HG02642 (cell line): Measurements from ENCODE around the gene UBA52.

Experiments
- ATAC-seq: cut with Tn5 transposase; IDR thresholded peaks from one replicate; pipeline ENCODE4 v1.9.1; 2021; ENCODE audit warnings: mild to moderate bottlenecking; ENCODE audit not compliant: unreplicated experiment, poor library complexity

UBA52 gene

DNA sequence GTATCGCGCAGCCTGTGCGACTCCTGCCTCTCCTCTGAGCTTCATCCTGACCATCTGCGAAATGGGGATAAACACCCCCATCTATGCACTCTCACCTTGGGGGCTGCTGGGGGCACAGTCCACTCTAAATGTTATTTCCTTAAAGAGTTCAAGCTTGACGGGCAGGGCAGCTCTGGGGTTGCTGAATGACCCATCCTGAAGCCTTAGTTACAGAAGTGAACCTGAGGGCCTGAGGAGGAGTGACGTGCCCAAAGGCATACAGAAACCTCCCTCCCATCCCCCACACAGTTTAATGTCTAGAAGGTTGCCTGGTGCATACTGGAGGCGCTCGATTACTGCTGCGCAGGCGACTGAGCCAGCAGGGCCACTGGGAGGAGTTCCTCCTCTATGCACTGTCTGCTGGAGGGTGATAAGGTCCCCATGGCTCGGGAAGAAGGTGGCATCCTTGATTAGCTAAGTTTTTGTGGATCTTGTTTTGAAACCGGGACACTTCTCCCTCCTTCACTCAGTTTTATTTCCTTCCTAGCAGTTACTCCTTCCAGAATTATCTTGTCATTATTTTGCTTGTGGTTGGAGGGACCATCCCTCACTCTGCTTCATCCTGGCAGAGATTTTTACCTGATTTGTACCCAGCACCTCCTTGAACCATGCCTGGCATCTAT, 27.7 kb upstream of the UBA52 start:
- peak; percentile 60 for ATAC-seq

DNA sequence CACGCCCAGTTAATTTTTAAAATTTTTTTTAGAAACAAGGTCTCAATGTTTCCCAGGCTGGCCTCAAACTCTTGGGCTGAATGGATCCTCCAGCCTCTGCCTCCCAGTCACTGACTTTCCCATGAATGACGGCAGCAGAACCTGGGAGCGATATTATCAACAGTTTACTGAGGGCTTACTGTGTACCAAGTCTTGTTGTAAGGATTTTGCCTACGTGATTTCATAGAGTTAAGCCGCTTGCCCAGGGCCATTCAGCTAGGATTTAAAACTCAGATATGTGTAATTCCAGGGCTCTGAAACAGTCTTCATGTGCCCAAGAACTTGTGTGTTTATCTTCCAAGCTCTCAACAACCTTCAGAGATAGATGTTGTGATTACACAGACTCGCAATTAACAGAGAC, 20.0 kb upstream of the UBA52 start:
- ATAC-seq: no peak

DNA sequence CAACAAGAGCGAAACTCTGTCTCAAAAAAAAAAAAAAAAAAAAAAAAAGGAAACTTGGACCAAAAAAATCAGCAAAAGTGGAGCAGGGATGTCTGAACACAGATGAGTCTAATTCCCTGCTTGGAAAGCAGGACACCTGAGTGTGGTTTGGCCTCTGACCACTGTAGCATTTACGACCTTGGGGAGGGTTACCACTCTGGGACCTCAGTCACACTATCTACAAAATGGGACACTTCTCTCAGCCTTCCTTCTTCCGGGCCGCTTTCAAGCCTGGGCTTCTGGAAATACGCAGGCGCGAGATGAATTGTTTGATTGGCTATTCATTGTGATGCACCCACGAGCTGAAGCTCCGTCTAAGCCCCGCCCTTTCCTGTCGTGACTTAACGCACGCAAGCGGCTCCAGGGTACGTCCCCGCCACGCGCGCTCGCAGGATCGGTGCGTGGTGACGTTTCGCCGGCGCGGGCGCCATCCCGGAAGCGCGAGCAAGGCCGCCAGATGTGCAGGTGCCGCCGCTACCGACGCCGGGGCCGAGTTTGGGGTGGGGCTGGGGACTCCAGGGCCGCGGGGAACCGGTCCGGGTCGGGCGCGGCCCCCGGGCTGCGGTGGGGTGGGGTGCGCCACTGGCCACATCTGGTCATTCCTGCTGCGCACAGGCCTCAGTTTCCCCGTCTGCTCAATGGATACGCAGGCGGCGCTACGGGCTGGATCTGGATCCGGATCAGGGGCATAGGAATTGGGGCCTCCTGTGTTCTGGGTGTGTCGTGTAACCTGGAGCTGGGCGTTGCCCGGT, 14.1 kb upstream of the UBA52 start, which contains the start of gene KXD1:
TSS of gene KXD1 (plus strand) at position 460 of the 791 bp plus-strand sequence. CDS start 4,187 bp downstream, outside the sequence.
- peak; percentile 94 for ATAC-seq

DNA sequence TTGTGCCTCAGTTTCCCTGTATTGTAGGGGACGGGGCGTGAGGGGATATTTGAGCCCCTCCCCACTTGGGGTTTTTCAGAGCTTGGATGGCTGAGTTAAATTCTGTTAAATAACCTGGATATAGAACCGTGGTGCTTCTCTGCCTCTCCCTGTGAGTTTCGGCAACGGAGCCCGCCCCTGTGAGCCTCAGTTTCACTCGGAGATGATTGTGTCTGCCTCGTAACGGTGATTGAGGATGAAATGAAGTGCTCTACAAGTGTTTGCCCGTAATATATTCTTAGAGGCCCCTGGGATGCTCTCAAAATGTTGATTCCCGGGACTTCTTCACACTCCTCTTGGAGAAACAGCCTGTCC, 13.5 kb upstream of the UBA52 start:
- ATAC-seq: no peak

DNA sequence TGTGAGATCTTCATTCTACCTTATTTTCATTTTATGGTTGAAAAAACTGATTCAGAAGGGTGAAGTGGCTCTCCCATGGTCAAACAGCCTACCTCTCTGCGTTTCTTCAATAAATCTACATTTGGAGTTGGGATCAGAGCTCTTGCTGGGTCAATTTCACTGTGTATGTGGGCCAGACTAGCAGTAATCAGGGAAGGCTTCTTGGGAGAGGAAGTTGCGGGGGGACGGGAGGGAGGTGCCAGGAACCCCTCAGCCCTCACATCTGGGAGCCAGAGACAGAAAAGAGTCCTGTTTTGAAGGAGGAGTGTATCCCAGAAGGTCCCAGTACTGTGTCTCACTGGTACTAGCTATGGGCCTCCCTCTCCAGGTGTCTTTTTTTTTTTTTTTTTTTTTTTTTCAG, 13.1 kb upstream of the UBA52 start:
- ATAC-seq: no peak

DNA sequence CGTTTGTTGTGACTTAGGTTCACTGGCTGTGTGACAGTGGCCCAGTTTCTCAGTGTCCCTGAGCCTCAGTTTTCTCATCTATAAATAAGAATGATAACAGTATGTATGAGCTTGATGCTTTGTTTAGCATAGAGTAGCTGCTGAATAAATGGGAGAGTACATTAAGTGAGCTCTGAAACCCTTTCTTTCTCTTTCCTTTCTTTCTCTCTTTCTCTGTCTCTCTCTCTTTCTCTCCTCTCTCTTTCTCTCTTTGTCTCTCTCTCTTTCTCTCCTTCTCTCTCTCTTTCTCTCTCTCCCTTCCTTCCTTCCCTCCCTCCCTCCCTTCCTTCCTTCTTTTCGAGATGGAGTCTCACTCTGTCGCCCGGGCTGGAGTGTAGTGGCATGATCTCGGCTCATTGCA, 12.0 kb upstream of the UBA52 start:
- no peak for ATAC-seq

DNA sequence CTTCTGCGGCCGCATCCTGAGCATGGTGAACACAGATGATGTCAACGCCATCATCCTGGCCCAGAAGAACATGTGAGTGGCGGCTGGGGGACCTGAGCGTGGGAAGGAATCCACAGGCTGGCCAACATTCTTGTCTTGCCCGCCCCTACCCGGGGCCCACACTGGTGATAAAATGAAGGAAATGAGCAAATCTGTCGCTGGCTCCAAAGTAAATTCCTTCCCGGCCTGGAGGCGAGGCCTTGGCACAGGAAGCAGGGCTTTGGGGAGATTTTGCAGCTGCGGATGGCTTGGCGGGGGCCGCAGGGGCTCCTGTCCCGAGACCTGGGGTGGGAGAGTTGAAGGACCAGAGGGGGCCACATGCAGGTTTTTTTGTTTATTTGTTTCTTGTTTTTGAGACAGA, 9.6 kb upstream of the UBA52 start:
- no peak for ATAC-seq

DNA sequence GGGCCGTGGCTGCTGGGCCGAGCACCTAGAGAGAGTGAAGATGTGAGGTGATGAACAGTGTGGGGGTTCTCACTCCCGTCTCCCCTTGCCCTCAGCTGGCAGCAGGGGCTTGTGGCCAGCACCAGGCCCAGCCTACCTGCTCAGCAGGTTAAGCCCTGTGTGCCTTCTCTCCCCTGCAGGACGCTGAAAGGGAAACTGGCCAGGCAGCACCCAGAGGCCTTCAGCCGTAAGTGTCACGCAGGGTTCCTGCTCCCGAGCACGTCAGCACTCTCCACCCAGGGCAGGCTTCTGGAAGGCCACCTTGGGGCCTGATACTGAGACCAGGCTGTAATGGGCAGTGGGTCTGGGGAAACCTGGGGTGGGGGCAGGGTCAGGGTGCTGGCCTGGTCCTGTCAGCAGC, 4.7 kb upstream of the UBA52 start:
- no peak for ATAC-seq

DNA sequence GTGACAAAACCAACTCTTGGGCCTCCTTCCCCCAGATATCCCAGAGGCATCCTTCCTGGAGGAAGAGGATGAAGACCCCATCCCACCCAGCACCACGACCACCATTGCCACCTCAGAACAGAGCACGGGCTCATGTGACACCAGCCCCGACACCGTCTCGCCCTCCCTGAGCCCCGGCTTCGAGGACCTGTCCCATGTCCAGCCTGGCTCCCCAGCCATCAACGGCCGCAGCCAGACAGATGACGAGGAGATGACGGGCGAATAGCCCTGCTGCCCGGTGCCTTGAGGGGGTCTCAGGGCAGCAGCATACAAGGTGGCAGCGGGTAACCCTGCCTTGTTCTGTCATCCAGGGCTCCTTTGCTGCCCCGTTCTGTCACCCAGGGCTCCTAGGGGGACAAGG, 3.3 kb upstream of the UBA52 start:
- ATAC-seq: no peak

DNA sequence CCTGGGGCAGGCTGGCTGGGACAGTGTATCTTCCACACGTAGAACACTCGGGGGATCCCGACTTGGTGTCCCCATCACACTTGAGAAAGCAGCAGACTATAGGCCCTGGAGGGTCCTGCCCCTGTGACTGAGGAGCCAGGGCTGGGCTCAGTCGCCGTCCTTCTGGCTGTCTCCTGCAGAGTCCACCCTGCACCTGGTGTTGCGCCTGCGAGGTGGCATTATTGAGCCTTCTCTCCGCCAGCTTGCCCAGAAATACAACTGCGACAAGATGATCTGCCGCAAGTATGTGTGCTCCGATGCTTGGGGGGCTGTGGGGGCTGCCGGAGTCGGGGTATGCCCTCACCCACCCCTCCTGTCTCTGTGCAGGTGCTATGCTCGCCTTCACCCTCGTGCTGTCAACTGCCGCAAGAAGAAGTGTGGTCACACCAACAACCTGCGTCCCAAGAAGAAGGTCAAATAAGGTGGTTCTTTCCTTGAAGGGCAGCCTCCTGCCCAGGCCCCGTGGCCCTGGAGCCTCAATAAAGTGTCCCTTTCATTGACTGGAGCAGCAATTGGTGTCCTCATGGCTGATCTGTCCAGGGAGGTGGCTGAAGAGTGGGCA, 3.1 kb downstream of the UBA52 start:
- ATAC-seq: no peak

DNA sequence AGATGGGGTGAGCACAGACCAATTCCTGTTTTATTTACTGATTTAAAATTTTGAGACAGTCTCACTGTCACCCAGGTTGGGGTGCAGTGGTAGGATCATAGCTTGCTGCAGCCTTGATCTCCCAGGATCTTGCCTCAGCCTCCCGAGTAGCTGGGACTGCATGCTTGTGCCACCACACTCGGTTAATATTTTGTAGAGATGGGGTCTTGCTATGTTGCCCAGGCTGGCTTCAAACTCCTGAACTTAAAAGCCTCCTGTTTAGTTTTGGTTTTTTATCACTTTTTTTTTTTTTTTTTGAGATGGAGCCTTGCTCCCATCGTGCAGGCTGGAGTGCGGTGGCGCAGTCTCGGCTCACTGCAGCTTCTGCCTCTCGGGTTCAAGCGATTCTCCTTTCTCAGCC, 4.7 kb downstream of the UBA52 start:
- ATAC-seq: no peak

DNA sequence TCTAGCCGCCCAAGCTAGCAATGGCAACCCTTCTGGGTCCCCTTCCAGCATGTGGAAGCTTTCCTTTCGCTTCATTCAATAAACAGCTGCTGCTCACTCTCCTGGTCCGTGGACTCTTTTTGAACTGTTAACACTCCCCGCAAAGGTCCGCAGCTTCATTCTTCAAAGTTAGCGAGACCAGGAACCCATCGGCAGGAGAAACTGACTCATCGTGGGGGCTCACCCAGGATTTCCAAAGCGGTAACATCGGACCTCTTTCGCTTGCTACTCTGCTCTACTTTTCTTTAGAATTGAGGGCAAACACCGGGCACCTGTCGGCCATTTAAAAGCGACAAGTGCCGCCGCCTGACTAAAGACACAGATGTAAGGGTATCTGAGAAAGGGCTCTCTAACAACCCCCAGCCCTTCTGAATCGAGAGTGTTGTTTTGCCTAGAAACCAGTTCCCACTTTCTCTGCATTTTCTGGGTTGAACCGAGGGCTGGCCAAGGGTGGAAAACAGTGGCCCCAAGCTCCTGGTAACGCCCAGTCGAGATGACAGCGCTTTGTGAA, 5.8 kb downstream of the UBA52 start:
- ATAC-seq: no peak

DNA sequence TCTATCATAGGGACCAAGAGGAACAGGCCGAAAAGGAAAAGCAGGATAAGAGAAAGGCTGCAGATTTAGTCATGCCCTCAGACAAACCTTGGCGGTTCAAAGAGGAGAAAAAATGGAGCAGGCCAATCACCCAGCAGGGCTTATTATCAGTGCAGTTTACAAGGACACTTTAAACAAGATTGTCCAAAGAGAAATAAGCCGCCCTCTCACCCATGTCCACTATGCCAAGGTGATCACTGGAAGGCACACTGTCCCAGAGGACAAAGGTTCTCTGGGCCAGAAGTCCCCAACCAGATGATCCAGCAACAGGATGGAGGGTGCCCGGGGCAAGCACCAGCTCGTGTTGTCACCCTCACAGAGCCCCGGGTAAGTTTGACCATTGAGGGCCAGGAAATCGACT, 8.7 kb downstream of the UBA52 start:
- no peak for ATAC-seq

DNA sequence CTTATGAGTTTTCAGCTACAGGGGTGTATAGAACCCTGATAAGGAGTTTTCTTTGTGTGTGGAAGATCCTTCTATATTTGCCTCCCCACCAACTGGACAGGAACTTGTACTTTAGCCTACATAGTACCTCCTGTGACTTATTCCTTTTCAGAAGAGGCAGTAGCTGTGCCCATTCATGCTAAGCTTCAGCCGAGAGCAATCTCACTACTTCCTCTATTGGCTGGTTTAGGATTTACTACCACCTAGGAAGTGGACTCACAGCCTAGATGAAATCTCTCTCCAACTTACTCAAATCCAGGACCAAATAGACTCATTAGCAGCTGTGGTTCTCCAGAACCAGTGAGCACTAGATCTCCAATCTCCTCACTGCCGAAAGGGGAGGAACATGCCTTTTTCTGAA, 14.6 kb downstream of the UBA52 start:
- ATAC-seq: no peak

DNA sequence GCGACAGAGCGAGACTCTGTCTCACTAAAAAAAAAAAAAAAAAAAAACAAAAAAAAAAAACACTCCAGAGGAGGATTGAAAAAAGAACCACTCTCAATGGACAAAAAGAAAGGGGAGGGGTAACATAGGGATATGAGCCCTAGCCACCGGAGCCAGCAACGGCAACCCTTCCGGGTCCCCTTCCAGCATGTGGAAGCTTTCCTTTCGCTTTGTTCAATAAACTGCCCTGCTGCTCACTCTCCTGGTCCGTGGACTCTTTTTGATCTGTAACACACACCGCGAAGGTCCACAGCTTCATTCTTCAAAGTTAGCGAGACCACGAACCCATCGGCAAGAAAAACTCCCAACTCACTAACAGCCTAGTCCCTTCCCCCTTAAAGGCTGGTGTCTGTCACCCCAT, 15.9 kb downstream of the UBA52 start:
- ATAC-seq: no peak

DNA sequence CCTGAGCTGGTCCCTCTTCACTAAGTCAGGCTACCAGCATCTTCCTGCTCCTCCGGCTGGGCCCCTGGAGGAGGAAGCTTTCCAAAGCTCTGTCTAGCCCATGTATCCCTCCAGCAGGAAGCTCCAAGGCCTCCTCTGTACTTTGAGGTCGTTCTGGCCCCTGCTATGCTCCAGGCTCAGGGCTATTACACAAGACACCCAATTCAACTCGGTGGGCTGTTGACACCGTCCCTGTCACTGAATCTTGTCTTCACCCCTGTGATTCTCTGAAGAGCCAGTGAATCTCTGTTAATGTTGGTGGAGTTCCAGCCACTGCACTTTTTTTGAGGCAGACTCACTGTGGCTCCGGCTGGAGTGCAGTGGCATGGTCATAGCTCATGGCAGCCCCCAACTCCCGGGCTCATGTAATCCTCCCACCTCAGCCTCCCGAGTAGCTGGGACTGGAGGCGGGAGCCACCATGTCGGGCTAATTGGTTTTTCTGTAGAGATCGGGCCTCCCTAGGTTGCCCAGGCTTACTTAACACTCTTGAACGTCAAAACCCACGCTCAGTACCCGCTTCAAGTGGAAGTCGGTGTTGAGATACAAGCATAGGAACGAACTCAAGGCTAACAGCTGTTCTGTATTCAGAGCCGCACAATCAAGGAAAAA, 16.4 kb downstream of the UBA52 start:
- ATAC-seq: no peak

DNA sequence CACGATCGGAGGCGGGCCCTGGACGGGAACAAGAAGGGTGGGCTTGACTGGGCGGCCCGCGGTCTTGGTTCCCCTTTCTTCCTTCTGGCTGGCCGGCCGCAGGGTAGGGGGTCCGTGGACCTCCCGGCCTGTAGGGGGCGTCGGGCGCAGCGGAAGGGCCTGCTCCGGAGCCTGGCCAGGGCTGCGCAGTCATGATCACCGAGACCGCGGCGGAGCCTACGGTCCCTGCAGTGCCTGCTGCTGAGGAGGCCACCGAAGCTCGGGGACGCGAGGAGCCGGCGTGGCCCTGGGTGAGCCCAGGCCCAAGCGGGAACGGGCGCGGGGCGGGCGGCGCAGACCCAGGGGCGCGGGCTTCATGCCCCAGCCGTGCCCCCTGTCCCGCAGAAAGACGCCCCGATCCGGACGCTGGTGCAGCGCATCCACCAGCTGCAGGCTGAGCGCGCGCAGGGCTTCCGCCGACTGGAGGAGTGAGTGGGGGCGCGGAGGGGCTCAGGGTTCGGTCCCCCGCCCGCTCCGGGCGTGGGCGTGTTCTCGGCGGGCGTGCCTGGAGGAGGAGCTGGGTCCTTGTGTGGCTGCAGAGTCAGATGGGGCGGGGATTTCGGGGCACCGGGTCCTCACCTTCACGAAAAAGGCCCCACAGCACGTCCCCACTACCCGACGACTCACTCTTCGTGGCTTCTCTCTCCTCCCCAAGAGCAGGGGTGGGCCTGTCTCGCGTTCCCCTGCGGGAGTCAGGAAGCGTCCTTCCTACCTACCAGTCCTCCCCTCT, 17.1 kb downstream of the UBA52 start, which contains the start of gene REX1BD:
TSS of gene REX1BD (plus strand) at position 188 of the 769 bp plus-strand sequence. CDS start at position 192, 4 bp downstream.
- peak; percentile 81 for ATAC-seq

DNA sequence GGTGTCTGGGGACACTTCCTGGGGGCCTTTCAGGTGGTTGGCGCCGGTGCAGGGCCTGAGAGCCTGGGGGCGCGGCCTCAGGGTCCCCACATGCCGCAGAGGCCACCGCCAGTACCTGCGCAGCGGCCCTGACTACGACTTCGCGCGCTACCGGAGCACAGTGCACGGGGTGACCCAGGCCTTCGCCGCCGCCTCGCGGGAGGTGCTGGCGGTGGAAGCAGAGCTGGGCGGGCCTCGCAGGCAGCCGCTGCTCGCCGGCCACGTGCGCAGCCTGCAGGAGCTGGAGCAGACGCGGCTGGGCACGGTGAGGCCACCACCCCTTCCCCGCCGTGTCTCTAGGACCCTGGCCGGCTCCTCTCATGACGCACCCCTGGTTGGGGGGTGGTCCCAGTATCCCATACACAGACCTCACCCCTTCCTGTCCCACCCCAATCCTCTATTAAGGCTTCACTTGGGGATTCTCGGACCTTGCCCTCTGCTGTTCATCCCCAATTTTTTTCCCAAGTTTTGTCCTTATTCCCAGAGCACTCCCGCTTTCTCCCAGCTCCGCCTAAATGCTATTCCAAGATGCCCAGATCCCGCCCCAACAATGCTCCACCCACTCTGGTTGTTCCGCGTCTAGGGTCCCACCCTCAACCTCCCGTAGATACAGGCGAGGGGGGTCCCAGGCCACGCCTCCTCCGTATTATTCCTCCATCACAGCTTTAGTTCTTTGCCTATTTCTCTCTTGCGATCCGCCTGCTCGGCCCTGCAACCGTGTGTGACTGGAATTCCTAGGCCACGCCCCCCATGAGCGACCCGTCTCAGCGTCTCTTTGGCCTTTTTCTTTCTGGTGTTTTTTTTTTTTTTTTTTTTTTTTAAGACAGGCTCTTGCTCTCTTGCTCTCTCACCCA, 18.0 kb downstream of the UBA52 start:
- ATAC-seq: peak; percentile 40
